AG20443 (cell line): Measurements from ENCODE around the gene TSTD1.
A peak's percentile ranks its signal among the peaks of the same experiment; 100 is the strongest.

Experiments used
- DNase-seq: peaks from one replicate; pipeline ENCODE4 v3.0.0; 2012; ENCODE audit warnings: low spot score, mixed read lengths

Gene TSTD1, protein sequence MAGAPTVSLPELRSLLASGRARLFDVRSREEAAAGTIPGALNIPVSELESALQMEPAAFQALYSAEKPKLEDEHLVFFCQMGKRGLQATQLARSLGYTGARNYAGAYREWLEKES

GRCh38 chr1:161038523-161039153, at the start of gene TSTD1:
Gene TSTD1 (minus strand): TSS chr1:161038964. CDS start chr1:161038889, 75 bp downstream.
- DNase-seq, result no peak

- DNase-seq, result no peak
Measured at GRCh38 chr1:161086457-161086856, 47.7 kb upstream of the TSTD1 start.

DNA sequence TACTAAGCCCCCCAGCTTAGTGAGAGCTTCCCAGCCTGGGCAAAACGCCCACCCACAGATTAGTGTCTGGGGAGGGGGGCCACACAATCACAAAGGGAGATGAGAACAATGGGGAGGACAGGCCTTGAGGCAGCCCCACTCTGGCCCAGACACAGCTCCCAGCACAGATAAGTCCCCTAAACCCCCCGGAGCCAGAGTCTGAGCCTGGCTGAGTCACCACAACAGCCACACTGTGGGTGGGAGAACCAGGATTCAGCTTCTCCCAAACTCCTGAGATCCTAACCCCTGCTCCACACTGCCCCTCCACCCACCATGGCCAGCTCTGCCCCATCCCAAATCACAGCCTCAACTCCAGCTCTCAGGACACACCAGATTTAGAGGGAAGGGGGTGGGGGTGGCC, 46.4 kb upstream of the TSTD1 start:
- no peak for DNase-seq

DNA sequence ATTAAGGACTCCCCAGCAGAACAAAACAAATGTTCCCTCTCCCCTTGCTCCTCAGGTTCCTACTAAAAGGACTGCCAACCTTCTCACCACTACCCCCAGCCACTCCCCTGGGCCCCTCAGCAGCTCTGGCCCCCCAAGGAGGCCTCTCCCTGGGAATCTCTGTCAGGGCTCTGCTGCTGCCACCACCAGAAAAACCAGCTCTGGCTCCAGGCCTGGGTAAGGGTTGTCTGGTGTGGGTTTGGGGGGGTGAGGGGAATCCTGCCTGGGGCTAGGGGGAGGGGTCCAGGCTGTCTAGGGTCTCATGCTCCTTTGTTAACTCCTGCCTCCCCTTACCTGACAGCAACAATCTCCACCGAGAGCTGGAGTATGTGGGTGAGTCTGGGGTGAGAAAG, 45.8 kb upstream of the TSTD1 start:
- no peak for DNase-seq

DNA sequence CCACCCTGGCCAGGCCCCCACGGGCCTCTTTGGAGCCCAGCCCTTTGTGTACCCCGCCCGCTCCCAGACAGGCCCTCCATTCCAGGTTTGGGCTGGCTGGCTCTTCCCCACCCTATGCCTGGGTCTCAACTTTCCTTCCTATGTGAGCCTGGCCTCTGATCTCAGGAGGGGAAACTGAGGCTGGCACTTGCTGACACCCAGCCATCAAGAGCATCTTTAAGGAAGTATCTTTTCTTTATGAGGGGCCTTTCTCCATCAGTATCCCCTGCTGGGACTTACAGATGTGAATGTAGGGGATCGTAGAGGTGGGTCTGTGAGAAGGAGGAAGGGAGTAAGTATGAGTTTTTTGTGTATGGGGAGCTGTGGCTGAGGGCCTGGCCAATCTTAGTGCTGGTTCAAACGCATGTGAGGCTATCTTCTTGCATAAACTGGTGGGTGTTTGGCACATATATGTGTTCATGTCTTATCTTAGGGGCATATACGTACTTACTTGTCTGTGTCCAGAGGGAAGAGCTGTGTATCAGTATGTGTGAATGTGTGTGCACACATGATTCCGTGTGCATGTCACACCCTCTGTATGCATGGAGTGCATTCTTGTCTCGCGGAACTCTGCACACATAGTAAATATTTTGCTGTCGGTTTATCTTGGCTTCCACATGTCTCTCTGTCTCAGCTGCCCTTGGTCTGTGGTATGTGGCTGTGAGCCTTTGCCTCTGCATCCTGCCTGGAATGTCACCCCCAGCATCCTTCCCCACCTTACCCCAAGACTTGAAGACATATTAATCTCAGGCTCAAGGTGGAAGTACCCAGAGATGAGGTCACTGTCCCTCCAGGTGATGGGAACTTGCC, 45.2 kb upstream of the TSTD1 start:
- DNase-seq, result no peak

- peak; percentile 96 for DNase-seq
Measured at GRCh38 chr1:161082996-161083747, 44.4 kb upstream of the TSTD1 start.

DNA sequence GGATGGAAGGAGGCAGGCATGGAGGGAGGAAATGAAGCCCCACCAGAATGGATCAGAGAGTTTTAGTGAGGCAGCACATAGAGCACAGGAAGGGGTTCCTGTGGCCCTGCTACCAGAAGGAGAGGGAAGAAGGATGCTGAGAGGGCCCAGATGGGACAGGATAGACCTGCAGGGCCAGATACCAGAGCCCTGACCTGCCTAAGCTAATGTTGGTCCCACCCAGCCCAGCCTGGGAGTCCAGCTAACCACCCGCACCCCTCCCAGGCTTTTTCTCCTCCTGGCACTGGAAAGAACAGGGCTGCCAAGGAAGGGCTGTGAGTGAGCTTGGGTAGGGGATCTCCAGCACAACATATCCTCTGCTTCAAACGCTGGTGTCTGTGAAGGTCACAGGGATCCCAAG, 43.7 kb upstream of the TSTD1 start:
- DNase-seq, result no peak

DNA sequence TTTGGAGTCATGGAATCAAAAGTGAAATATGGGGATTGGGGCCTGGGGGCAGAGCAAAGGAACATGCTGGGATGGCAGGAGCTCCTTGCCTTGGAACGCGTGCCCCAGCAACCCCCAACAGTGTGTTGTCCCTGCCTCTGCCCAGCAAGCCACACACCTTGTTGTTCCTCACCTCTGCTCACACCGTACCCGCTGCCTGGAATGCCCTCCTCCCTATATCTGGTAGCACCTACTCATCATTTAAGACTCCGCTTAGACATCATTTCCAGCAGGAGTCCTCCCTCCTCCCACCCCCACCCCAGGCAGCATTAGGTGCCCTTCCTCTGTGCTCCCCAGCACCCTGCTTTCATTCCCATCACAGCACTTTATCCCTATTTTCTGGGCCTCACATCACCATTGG, 42.8 kb upstream of the TSTD1 start:
- DNase-seq, result no peak

DNA sequence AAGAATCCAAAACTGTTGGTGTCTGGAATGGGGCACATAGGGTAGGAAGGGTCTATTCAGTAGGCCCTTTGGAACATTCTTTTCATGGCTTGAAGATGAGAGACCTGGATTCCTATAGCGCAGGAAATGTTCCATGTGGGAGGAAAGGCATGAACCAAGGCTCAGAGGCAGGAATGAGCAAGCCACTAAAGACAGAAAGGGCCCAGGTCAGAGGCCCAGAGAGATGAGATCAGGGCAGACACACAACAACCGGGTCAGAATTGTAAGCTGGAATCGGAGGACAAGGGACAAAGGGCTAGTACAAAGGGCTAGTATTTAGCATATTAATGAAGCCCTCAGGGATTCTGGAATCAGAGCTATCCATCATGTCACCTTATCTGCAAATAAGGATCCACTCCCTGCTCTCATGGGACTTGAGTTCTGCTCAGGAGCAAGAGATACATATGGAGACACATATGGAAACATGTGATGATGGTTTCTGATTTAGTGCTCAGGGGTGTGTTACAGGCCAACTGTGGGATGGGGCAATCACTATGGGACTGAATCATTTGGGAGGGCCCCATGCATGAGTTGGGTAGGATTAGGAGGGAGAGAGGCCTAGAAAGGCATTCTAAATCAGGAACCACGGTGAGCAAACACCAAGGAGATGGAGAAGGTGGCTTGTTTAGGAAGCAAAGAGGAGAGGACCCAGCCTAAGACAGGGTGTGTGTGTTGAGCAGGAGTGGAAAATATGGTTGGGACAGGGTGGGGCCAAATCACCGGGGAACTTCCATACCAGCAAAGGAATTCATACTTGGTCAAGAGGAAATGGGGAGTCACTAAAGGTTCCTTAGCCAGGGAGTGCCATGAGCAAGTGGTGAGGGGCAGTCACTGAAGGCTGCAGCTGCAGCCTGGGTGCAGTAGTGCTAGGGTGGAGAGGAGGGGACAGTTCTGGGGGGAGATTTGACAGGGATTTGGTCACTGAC, 42.0 kb upstream of the TSTD1 start:
- DNase-seq, result peak; percentile 40

- no peak for DNase-seq
Measured at GRCh38 chr1:161079436-161080110, 40.8 kb upstream of the TSTD1 start.

GRCh38 chr1:161077426-161077825, 38.7 kb upstream of the TSTD1 start:
- no peak for DNase-seq

GRCh38 chr1:161076410-161076809, 37.6 kb upstream of the TSTD1 start:
- DNase-seq, result no peak

DNA sequence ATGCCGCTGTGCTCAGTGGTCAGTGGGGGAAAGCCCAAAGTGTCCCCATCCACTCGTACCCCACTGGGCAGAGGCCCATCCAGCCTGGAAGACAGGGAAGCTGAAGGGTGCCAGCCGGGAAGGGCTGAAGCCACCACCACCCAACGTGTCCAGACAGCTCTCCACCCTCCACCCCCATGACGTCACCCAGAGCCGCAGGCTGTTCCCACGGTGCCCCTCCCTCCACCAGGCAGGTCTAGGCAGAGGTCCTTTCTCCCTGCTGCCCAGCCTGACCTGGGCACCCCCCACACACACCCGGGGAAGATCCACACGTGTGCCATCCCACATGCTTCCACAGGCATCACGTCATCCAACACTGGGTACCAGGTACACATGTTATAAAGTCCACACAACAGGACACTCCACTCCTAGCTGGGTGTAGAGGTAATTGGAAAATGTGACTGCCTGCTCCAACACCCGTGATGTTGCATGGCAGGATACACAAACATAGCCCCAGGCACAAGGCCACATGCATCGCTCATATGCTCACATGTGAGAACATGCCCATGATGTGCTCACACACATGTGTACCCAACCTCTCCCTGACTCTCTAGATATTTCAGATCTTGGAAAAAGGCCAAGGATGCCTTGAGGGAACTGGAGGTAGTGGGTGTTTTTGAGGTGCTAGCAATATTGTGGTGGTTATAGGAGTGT, 36.1 kb upstream of the TSTD1 start:
- no peak for DNase-seq

DNA sequence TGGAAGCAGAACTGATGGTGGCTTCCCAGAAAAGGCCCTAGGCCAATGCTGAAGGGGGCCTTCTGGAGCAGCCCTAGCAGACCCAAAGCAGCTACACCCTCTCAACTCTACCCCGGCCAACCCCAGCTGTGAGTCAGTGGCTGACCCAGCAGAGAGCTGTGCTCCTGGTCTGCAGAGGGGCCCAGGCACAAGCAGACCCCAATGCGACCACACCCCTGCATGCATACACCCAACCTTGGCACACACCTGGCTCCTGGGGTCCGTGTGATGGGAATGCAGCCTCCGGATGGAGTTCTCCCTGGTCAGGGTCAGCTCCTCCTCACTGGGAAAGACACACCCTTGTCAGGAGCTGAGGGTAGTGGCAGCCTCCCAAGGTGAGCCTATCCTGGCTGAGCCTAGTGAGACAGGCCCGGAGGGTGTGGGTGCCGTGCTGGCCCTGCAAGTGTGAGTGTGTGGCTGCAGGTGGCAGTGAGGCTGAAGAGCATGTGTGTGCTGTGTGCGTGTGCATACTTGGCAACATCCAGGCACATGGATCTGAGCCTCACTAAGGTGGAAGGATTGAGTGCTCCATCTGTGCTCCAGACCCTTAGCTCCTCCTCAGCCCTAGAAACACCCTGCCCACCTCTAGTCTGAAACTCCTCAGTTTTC, 34.8 kb upstream of the TSTD1 start:
- DNase-seq, result no peak

GRCh38 chr1:161072751-161073449, 34.1 kb upstream of the TSTD1 start:
- no peak for DNase-seq

DNA sequence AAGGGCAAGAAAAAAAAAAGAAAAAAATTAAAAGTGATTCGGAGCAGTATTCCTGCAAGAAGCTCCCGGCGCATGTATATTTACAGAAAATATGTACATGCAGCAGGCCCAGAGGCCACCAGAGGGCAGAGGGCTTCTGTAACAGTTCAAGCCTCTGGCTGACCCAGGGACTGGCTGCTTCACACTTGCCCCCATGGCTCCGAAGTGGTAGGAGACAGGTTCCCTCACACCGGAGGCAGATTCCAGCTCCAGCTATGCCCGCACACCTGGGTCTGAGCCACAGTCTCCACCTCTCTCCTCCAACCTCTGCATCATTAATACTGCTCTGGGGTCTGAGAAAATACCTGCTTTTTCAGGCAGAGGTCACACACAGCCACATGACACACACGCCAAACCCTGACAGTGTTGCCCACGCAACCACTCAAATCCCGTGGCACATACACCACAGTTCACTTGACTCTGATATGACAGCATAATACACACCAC, 33.2 kb upstream of the TSTD1 start:
- DNase-seq, result peak; percentile 81

GRCh38 chr1:161070761-161071160, 32.0 kb upstream of the TSTD1 start:
- DNase-seq, result no peak

DNA sequence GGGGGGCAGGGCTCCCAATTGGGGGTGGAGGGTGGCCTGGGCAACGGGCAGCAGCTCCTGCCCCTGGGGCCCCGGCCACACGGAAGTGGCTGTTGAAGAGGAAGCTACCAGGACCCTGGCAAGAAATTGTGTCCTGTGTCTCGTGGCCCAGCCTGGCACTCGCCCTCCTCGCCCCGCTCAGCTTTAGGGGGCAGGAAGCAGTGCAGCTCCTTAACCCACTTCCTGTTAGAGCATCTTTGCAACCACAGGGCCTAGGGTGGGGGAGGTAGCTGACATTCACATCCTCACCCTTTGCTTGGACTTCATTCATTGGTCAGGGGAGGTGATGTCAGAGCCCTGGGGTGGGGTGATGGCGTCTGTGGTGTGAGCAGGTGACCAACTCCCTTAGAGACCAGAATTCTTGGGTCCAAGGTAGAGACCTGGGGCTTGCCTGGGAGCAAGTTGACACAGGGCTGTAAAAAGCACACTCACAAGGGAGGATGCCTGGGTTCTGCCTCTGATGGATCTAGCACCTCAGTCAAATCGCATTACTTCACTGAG, 31.0 kb upstream of the TSTD1 start, which contains the start of gene ARHGAP30:
Gene ARHGAP30 (minus strand): TSS at position 161 of the 540 bp plus-strand sequence. CDS start 267 bp downstream, outside the sequence.
- no peak for DNase-seq
